Vagina (tissue), 2 donors: ENCODE data around the gene DOCK1.

Experiments used
- CTCF ChIP-seq, 3 experiments: fragments of 450-650 bp in 2 of 3; fragments of 200-600 bp in 1 of 3; sonication (generic) in 1 of 3; IDR thresholded peaks; one replicate each; pipeline ENCODE4 v1.5.1; 2017 to 2019; ENCODE audit warnings: antibody characterized with exemption in 3 of 3, mild to moderate bottlenecking in 2 of 3, moderate library complexity in 2 of 3
- POLR2A ChIP-seq, 2 donors: fragments of 450-650 bp; IDR thresholded peaks; one replicate each; pipeline ENCODE4 v1.6.1; 2017; ENCODE audit warnings: antibody characterized with exemption in 2 of 2, mild to moderate bottlenecking in 2 of 2, moderate library complexity in 2 of 2

- TF ChIP-seq CTCF (IDR thresholded peaks at IDR 0.05) (no peak), POLR2A (IDR thresholded peaks at IDR 0.05) (no peak)
Measured at GRCh38 chr10:127195571-127196281, 290.5 kb downstream of the DOCK1 start.
